ENCODE measurements around the gene BEND7. TPM values are rescaled to one million over a fixed set of nuclear protein-coding genes. Genes with fewer than 3 reads are reported as not detected.
"Not testable (repeated sequence)": the region's sequence is repeated elsewhere in the genome, so short reads cannot be mapped to it uniquely, and the experiment has no call there.

BEND7 gene
- total RNA-seq, 1 experiment from 2014 or later = 5.7 TPM

GRCh38 chr10:13422800-13423199 is 106.0 kb downstream of the BEND7 start:
- no peak for DNase-seq (ENCODE audit: low read depth)

GRCh38 chr10:13421382-13421917 is 107.4 kb downstream of the BEND7 start:
- no peak for DNase-seq (ENCODE audit: low read depth)

- no peak for DNase-seq (ENCODE audit: low read depth)
These were observed 108.1 kb downstream of the BEND7 start for GRCh38 chr10:13420532-13421307.

- peak; percentile 42 for DNase-seq (ENCODE audit: low read depth)
These were observed 111.2 kb downstream of the BEND7 start for GRCh38 chr10:13417459-13418126.

- DNase-seq (ENCODE audit: low read depth) = no peak
These were observed 112.1 kb downstream of the BEND7 start for GRCh38 chr10:13416760-13417159.

GRCh38 chr10:13414855-13415254 is 114.0 kb downstream of the BEND7 start:
- no peak for DNase-seq (ENCODE audit: low read depth)

GRCh38 chr10:13414137-13414536 is 114.7 kb downstream of the BEND7 start:
- no peak for DNase-seq (ENCODE audit: low read depth)

GRCh38 chr10:13412894-13413293 is 115.9 kb downstream of the BEND7 start:
- DNase-seq (ENCODE audit: low read depth) = no peak

GRCh38 chr10:13404791-13405190 is 124.0 kb downstream of the BEND7 start:
- no peak for DNase-seq (ENCODE audit: low read depth)

- DNase-seq (ENCODE audit: low read depth) = no peak
These were observed 124.5 kb downstream of the BEND7 start for GRCh38 chr10:13404305-13404759.

- not testable (repeated sequence) for DNase-seq (ENCODE audit: low read depth)
These were observed 125.4 kb downstream of the BEND7 start for GRCh38 chr10:13403426-13403825.

- no peak for DNase-seq (ENCODE audit: low read depth)
These were observed 126.8 kb downstream of the BEND7 start for GRCh38 chr10:13402021-13402420.

GRCh38 chr10:13401142-13401541 is 127.7 kb downstream of the BEND7 start:
- DNase-seq (ENCODE audit: low read depth) = no peak

- DNase-seq (ENCODE audit: low read depth) = no peak
These were observed 128.4 kb downstream of the BEND7 start for GRCh38 chr10:13400196-13400965.

- no peak for DNase-seq (ENCODE audit: low read depth)
These were observed 129.1 kb downstream of the BEND7 start for GRCh38 chr10:13399752-13400151.

- no peak for DNase-seq (ENCODE audit: low read depth)
These were observed 129.6 kb downstream of the BEND7 start for GRCh38 chr10:13399236-13399635.

GRCh38 chr10:13397052-13397451 is 131.8 kb downstream of the BEND7 start:
- DNase-seq (ENCODE audit: low read depth) = no peak

GRCh38 chr10:13396369-13396768 is 132.4 kb downstream of the BEND7 start:
- no peak for DNase-seq (ENCODE audit: low read depth)

GRCh38 chr10:13395540-13395939 is 133.3 kb downstream of the BEND7 start:
- no peak for DNase-seq (ENCODE audit: low read depth)

GRCh38 chr10:13393640-13394039 is 135.2 kb downstream of the BEND7 start:
- DNase-seq (ENCODE audit: low read depth) = no peak

GRCh38 chr10:13392701-13393100 is 136.1 kb downstream of the BEND7 start:
- no peak for DNase-seq (ENCODE audit: low read depth)
